CD4-positive, alpha-beta memory T cell (primary cell): ENCODE data around the gene CDHR5. TPM values are rescaled to one million over a fixed set of nuclear protein-coding genes. Genes with fewer than 3 reads are reported as not detected.
A peak's percentile ranks its signal among the peaks of the same experiment; 100 is the strongest.

Experiments
- CTCF ChIA-PET: fragments of 350-600 bp; sonication (Branson Sonifier 250); formaldehyde crosslinking; loops from one replicate; lab custom pipeline; 2021; ENCODE audit warnings: inconsistent platforms; ENCODE audit not compliant: partially characterized antibody; lab: Charles Lee
- POLR2A ChIA-PET: fragments of 350-600 bp; sonication (Branson Sonifier 250); formaldehyde crosslinking; loops from one replicate; lab custom pipeline; 2021; ENCODE audit not compliant: partially characterized antibody; lab: Charles Lee
- DNase-seq, 5 donors: peaks; one replicate each; pipeline versions ENCODE4 v3.0.0 to v3.0.0-alpha.2; 2020 to 2022; ENCODE audit warnings: mixed read lengths in 1 of 5
- H3K27ac ChIP-seq: one replicate; pipeline ENCODE4 v1.7.0; 2013; ENCODE audit warnings: low read depth, low read length
- H3K27me3 ChIP-seq: 2 replicates; pipeline ENCODE4 v1.7.0; 2013; ENCODE audit warnings: mild to moderate bottlenecking, low read length, moderate library complexity; ENCODE audit not compliant: insufficient read depth
- H3K36me3 ChIP-seq: 2 replicates; pipeline ENCODE4 v1.7.0; 2013; ENCODE audit warnings: mild to moderate bottlenecking, low read length, moderate library complexity; ENCODE audit not compliant: insufficient read depth
- H3K4me1 ChIP-seq: 2 replicates; pipeline ENCODE4 v1.7.0; 2013; ENCODE audit warnings: mild to moderate bottlenecking, low read length, moderate library complexity; ENCODE audit not compliant: insufficient read depth
- H3K4me3 ChIP-seq, 2 donors: one replicate each; pipeline ENCODE4 v1.7.0; 2013; ENCODE audit warnings: low read length in 2 of 2, mild to moderate bottlenecking in 1 of 2
- H3K9me3 ChIP-seq, 2 donors: one replicate each; pipeline ENCODE4 v1.7.0; 2013; ENCODE audit warnings: low read length in 2 of 2, control low read depth in 1 of 2; ENCODE audit not compliant: control insufficient read depth in 1 of 2
- H3K27ac Mint-ChIP-seq, 7 donors: one replicate each; pipeline ENCODE4 v1.8.0; 2020 to 2021; ENCODE audit warnings: mixed read lengths in 7 of 7, mild to moderate bottlenecking in 6 of 7, inconsistent platforms in 3 of 7, moderate library complexity in 3 of 7
- H3K27me3 Mint-ChIP-seq, 2 donors: one replicate each; pipeline ENCODE4 v1.8.0; 2020 to 2021; ENCODE audit warnings: mixed read lengths in 2 of 2
- H3K36me3 Mint-ChIP-seq, 2 donors: one replicate each; pipeline ENCODE4 v1.8.0; 2020 to 2021; ENCODE audit warnings: mixed read lengths in 2 of 2, inconsistent platforms in 1 of 2, mild to moderate bottlenecking in 1 of 2
- H3K4me1 Mint-ChIP-seq, 4 donors: one replicate each; pipeline ENCODE4 v1.8.0; 2020 to 2021; ENCODE audit warnings: mixed read lengths in 4 of 4, mild to moderate bottlenecking in 1 of 4
- H3K4me3 Mint-ChIP-seq, 8 donors: one replicate each; pipeline ENCODE4 v1.8.0; 2020 to 2021; ENCODE audit warnings: mixed read lengths in 8 of 8, mild to moderate bottlenecking in 7 of 8, moderate library complexity in 6 of 8, inconsistent platforms in 3 of 8
- H3K9me3 Mint-ChIP-seq, 8 donors: one replicate each; pipeline ENCODE4 v1.8.0; 2020 to 2021; ENCODE audit warnings: mixed read lengths in 8 of 8, mild to moderate bottlenecking in 5 of 8, inconsistent platforms in 3 of 8, moderate library complexity in 1 of 8
- intact Hi-C: fragments of 100-400 bp; cut with micrococcal nuclease; formaldehyde crosslinking; loops from one replicate; pipeline ENCODE4 v1.15.1; 2023
- polyA plus RNA-seq, 2 donors: library from polyadenylated mRNA; unstranded; fragments of 300-500 nt; fragmentation: Illumina TruSeq; gene quantifications; one replicate each; pipeline ENCODE4 v1.2.3, GENCODE V29; 2021
- total RNA-seq, 2 experiments: library from RNA; stranded (reverse); gene quantifications; one replicate each; pipeline ENCODE4 v1.2.3, GENCODE V29; 2021

The CDHR5 gene
- total and polyA plus RNA-seq, 4 experiments from 2014 or later = not detected

- intact Hi-C loops = no loop called here
Measured at GRCh38 chr11:579830-580601, 44.7 kb downstream of the CDHR5 start.

GRCh38 chr11:578276-579035 lies 46.3 kb downstream of the CDHR5 start:
- Histone ChIP-seq H3K36me3 (peaks cover 9% of the 10 kb centered on the region), H3K4me3 (no peak overlapping the region), H3K27me3 (no peaks in the 10 kb centered on the region), H3K4me1 (peaks cover 54% of the 10 kb centered on the region), H3K27ac (peak overlapping the region; percentile 75), H3K9me3 (no peaks in the 10 kb centered on the region)
- H3K4me1 Mint-ChIP-seq = peaks cover 35 to 62% (median 48%) of the 10 kb centered on the region in 4 donors
- intact Hi-C loops = no loop called here
- POLR2A ChIA-PET = interaction anchor here (0.8 to 2.5 kb wide), 6 partner anchors 10 to 117 kb away, joined by 3 to 15 read pairs (median 3); partner anchors contain the start of genes DEAF1 and TMEM80
- DNase-seq = peak in 1 of 5 donors; percentile 0
- CTCF ChIA-PET = interaction anchor here (1.1 to 1.3 kb wide), 2 partner anchors 23 to 148 kb away, joined by 3 to 4 read pairs; no protein-coding TSS in a partner anchor
- H3K4me3 Mint-ChIP-seq = peak overlapping the region; percentile 60 to 92 (median 86)
- no peaks in the 10 kb centered on the region for H3K9me3 Mint-ChIP-seq
- H3K27me3 Mint-ChIP-seq = peaks cover 0 to 11% of the 10 kb centered on the region in 2 donors
- peaks cover 7 to 14% of the 10 kb centered on the region in 2 donors for H3K36me3 Mint-ChIP-seq
- peak overlapping the region in 5 of 7 donors; percentile 31 to 84 (median 79) for H3K27ac Mint-ChIP-seq

More at GRCh38 chr11:579830-580601, 44.7 kb downstream of the CDHR5 start:
- Histone ChIP-seq H3K27ac (no peak overlapping the region), H3K27me3 (no peaks in the 10 kb centered on the region), H3K4me3 (no peak overlapping the region), H3K4me1 (peaks cover 40% of the 10 kb centered on the region), H3K36me3 (peaks cover 19% of the 10 kb centered on the region), H3K9me3 (no peaks in the 10 kb centered on the region)
- H3K4me1 Mint-ChIP-seq = peaks cover 26 to 51% (median 37%) of the 10 kb centered on the region in 4 donors
- H3K4me3 Mint-ChIP-seq = peak overlapping the region in 5 of 8 donors; percentile 36 to 64 (median 53)
- peaks cover 0 to 4% of the 10 kb centered on the region in 2 donors for H3K27me3 Mint-ChIP-seq
- peaks cover 7 to 18% of the 10 kb centered on the region in 2 donors for H3K36me3 Mint-ChIP-seq
- peak in 1 of 5 donors; percentile 24 for DNase-seq
- peak overlapping the region in 1 of 7 donors; percentile 43 for H3K27ac Mint-ChIP-seq
- ChIA-PET POLR2A (interaction anchor here (1.6 kb wide), 1 partner anchor 19 kb away, joined by 3 read pairs; no protein-coding TSS in a partner anchor), CTCF (no interaction called here)
- H3K9me3 Mint-ChIP-seq = no peaks in the 10 kb centered on the region

- Mint-ChIP-seq H3K4me3 (peak overlapping the region; percentile 84 to 92 (median 86)), H3K4me1 (peaks cover 35 to 62% (median 48%) of the 10 kb centered on the region in 4 donors), H3K36me3 (peaks cover 7 to 14% of the 10 kb centered on the region in 2 donors), H3K27ac (peak overlapping the region; percentile 41 to 92 (median 84)), H3K9me3 (no peaks in the 10 kb centered on the region), H3K27me3 (peaks cover 0 to 11% of the 10 kb centered on the region in 2 donors)
- Histone ChIP-seq H3K27ac (peak overlapping the region; percentile 75), H3K36me3 (peaks cover 6% of the 10 kb centered on the region), H3K4me1 (peaks cover 58% of the 10 kb centered on the region), H3K4me3 (peak overlapping the region; percentile 76 to 85), H3K27me3 (no peaks in the 10 kb centered on the region), H3K9me3 (no peaks in the 10 kb centered on the region)
- ChIA-PET POLR2A (interaction anchor here (0.8 to 3.3 kb wide), 8 partner anchors 9 to 118 kb away, joined by 3 to 36 read pairs (median 4); partner anchors contain the start of genes DEAF1, HRAS, LRRC56 and TMEM80), CTCF (interaction anchor here (1.1 kb wide), 1 partner anchor 23 kb away, joined by 4 read pairs; no protein-coding TSS in a partner anchor)
- intact Hi-C loops = no loop called here
- peak in 1 of 5 donors; percentile 19 for DNase-seq
Measured at GRCh38 chr11:577611-577894, 47.2 kb downstream of the CDHR5 start.

- peak in 1 of 5 donors; percentile 45 for DNase-seq
- peaks cover 35 to 62% (median 48%) of the 10 kb centered on the region in 4 donors for H3K4me1 Mint-ChIP-seq
- ChIA-PET CTCF (interaction anchor here (1.1 to 1.4 kb wide), 2 partner anchors 22 kb away, joined by 4 to 7 read pairs; no protein-coding TSS in a partner anchor), POLR2A (interaction anchor here (0.7 to 3.3 kb wide), 14 partner anchors 10 to 370 kb away, joined by 3 to 36 read pairs (median 8); partner anchors contain the start of genes BET1L, DEAF1, HRAS and LMNTD2)
- H3K9me3 Mint-ChIP-seq = no peaks in the 10 kb centered on the region
- peak overlapping the region; percentile 84 to 92 (median 86) for H3K4me3 Mint-ChIP-seq
- H3K36me3 Mint-ChIP-seq = peaks cover 7 to 13% of the 10 kb centered on the region in 2 donors
- H3K36me3 ChIP-seq = peaks cover 5% of the 10 kb centered on the region
- intact Hi-C loops = loop anchor here (1.0 kb wide), 3 partner anchors 11 to 70 kb away; partner anchors contain the start of genes IRF7 and RNH1
- H3K27ac ChIP-seq = peak overlapping the region; percentile 75
- no peaks in the 10 kb centered on the region for H3K27me3 ChIP-seq
- H3K4me3 ChIP-seq = peak overlapping the region; percentile 76 to 85
- no peaks in the 10 kb centered on the region for H3K9me3 ChIP-seq
- H3K27me3 Mint-ChIP-seq = peaks cover 0 to 11% of the 10 kb centered on the region in 2 donors
- peak overlapping the region; percentile 41 to 92 (median 84) for H3K27ac Mint-ChIP-seq
- peaks cover 58% of the 10 kb centered on the region for H3K4me1 ChIP-seq
Measured at GRCh38 chr11:576811-577610, 47.7 kb downstream of the CDHR5 start.

- Mint-ChIP-seq H3K27me3 (peaks cover 0 to 11% of the 10 kb centered on the region in 2 donors), H3K36me3 (peaks cover 2 to 7% of the 10 kb centered on the region in 2 donors), H3K4me3 (peak within 1 kb of the TSS; percentile 94 to 98 (median 98)), H3K27ac (peak within 1 kb of the TSS; percentile 93 to 99 (median 99)), H3K9me3 (no peaks in the 10 kb centered on the region), H3K4me1 (peaks cover 31 to 56% (median 45%) of the 10 kb centered on the region in 4 donors)
- intact Hi-C loops = loop anchor here (1.0 kb wide), 7 partner anchors 12 to 147 kb away; partner anchors contain the start of genes DEAF1, IRF7, LMNTD2 and LRRC56
- H3K4me3 ChIP-seq = peak within 1 kb of the TSS; percentile 85 to 93
- H3K27ac ChIP-seq = peak within 1 kb of the TSS; percentile 77
- no peaks in the 10 kb centered on the region for H3K27me3 ChIP-seq
- H3K9me3 ChIP-seq = no peaks in the 10 kb centered on the region
- ChIA-PET CTCF (interaction anchor here (0.7 to 1.9 kb wide), 6 partner anchors 12 to 150 kb away, joined by 3 to 9 read pairs (median 4); no protein-coding TSS in a partner anchor), POLR2A (interaction anchor here (0.6 to 3.3 kb wide), 25 partner anchors 9 to 369 kb away, joined by 3 to 56 read pairs (median 7); partner anchors contain the start of genes BET1L, DEAF1, HRAS and IRF7)
- peak; percentile 95 to 98 (median 97) for DNase-seq
- no peaks in the 10 kb centered on the region for H3K36me3 ChIP-seq
- H3K4me1 ChIP-seq = peaks cover 58% of the 10 kb centered on the region
Measured at GRCh38 chr11:575996-576768, 48.6 kb downstream of the CDHR5 start, which contains the start of gene PHRF1. Gene PHRF1 (plus strand): TSS chr11:576470. CDS start chr11:581513, 5,043 bp downstream.
